OCI-LY7 (cell line): Measurements from ENCODE around the gene RBFOX1.

Experiments used
- CTCF ChIP-seq: fragments of 200-600 bp; sonication (generic); conservative IDR thresholded peaks from 2 replicates; pipeline ENCODE4 v1.5.1; 2014; ENCODE audit warnings: mild to moderate bottlenecking, antibody characterized with exemption, low read length, moderate library complexity, mixed read lengths
- EZH2phosphoT487 ChIP-seq: fragments of 200-600 bp; sonication (generic); IDR thresholded peaks from 2 replicates; pipeline ENCODE4 v1.6.1; 2018; ENCODE audit warnings: low read depth, borderline replicate concordance, mild to moderate bottlenecking, mixed run types, antibody characterized with exemption, low read length, moderate library complexity, mixed read lengths

- TF ChIP-seq CTCF = no peak
- TF ChIP-seq EZH2phosphoT487 = no peak
Measured at GRCh38 chr16:7614021-7614795, 281.6 kb downstream of the RBFOX1 start.
